ENCODE measurements around the gene DNAJA3. TPM values are rescaled to one million over a fixed set of nuclear protein-coding genes. Genes with fewer than 3 reads are reported as not detected.
A peak's percentile ranks its signal among the peaks of the same experiment; 100 is the strongest.

DNAJA3 gene
- total and polyA plus RNA-seq, 9 of the 15 experiments (the other 6 are each of a cell fraction or from before 2014, with no cell fraction given), result 8.1 to 105 (median 79.0) TPM

GRCh38 chr16:4426021-4426684 lies 485 bp downstream of the DNAJA3 start:
- H3K79me2 ChIP-seq (ENCODE audit: control insufficient read depth, insufficient read depth, low read length), result peaks cover 62% of the 10 kb centered on the region
- no peaks in the 10 kb centered on the region for H4K20me1 ChIP-seq (replicated peaks; ENCODE audit: control insufficient read depth, insufficient read depth, low read length)
- in situ Hi-C loops (cut with MboI), result no loop called here
- WGBS (ENCODE audit: insufficient coverage, low coverage, missing lambda C conversion rate), result under 1% methylated on average over 22 of the region's 31 CpGs
- FAIRE-seq (peak; percentile 52), DNase-seq (ENCODE audit: extremely low read depth in 1 of 4, low spot score in 3 of 4) (peak in 1 of 4 experiments; percentile 64), ATAC-seq (peak; percentile 60)
- H3K9me1 ChIP-seq (ENCODE audit: control insufficient read depth, insufficient read depth, low read length), result no peaks in the 10 kb centered on the region
- BruUV-seq (replicated peaks), result no TSS peak
- peak overlapping the region; percentile 100 for H2AFZ ChIP-seq (ENCODE audit: low read depth, low read length)
- H3K4me1 ChIP-seq (replicated peaks in 1 of 2; ENCODE audit: control insufficient read depth in 2 of 2, insufficient read depth in 2 of 2, low read length in 2 of 2), result peaks cover 7 to 16% of the 10 kb centered on the region in 2 experiments; a peak in 3 of 5 replicates
- intact Hi-C loops (cut with micrococcal nuclease), result no loop called here
- H3K4me2 ChIP-seq (ENCODE audit: insufficient read depth, low read length), result peak overlapping the region; percentile 95
- H3K9me3 ChIP-seq (replicated peaks; ENCODE audit: control insufficient read depth, insufficient read depth, low read depth, low read length), result no peaks in the 10 kb centered on the region
- H3K27ac ChIP-seq (ENCODE audit: extremely low read depth, low read depth, low read length), result peak overlapping the region; percentile 98
- peak overlapping the region; percentile 89 for H3K4me3 ChIP-seq
- H3K36me3 ChIP-seq (ENCODE audit: control insufficient read depth, insufficient read depth, low read length), result peaks cover 44% of the 10 kb centered on the region
- peak overlapping the region; percentile 95 to 99 for H3K9ac ChIP-seq (ENCODE audit: insufficient read depth in 1 of 2, low read depth in 2 of 2, low read length in 2 of 2)
- H3K27me3 ChIP-seq (ENCODE audit: control insufficient read depth in 2 of 2, insufficient read depth in 2 of 2, low read length in 2 of 2), result no peaks in the 10 kb centered on the region
- ChIA-PET POLR2A (no interaction called here), CTCF (ENCODE audit: low intra/inter-chr PET ratio) (no interaction called here)
- no peak for TF ChIP-seq STAG1 (CRISPR knock-in tag; IDR thresholded peaks at IDR 0.05; ENCODE audit: borderline replicate concordance)
- TF ChIP-seq RBM22 (IDR thresholded peaks at IDR 0.05; ENCODE audit: low read depth, low read length, poor library complexity, severe bottlenecking), result no peak
- no peak for TF ChIP-seq ZZZ3 (IDR thresholded peaks at IDR 0.05)
- no peak for TF ChIP-seq NR3C1 (CRISPR knock-in tag; IDR thresholded peaks at IDR 0.05)
- TF ChIP-seq ATF3 (IDR thresholded peaks at IDR 0.05), result peak; percentile 78
- TF ChIP-seq ATF3 (CRISPR knock-in tag; conservative IDR thresholded peaks at IDR 0.05), result no peak
- no peak for TF ChIP-seq CXXC5 (CRISPR knock-in tag; IDR thresholded peaks at IDR 0.05)
- TF ChIP-seq MCM3 (IDR thresholded peaks at IDR 0.05), result no peak
- no peak for TF ChIP-seq ZNF253 (CRISPR knock-in tag; conservative IDR thresholded peaks at IDR 0.05)
- TF ChIP-seq RFX5 (IDR thresholded peaks at IDR 0.05; ENCODE audit: low read depth, low read length), result no peak
- no peak for TF ChIP-seq ZNF212 (CRISPR knock-in tag; IDR thresholded peaks at IDR 0.05)
- peak; percentile 2 for TF ChIP-seq E2F4 (CRISPR knock-in tag; IDR thresholded peaks at IDR 0.05; ENCODE audit: low read depth)
- no peak for TF ChIP-seq SPI1 (IDR thresholded peaks at IDR 0.05; ENCODE audit: borderline replicate concordance, low read depth, low read length)
- peak in 1 of 3 experiments; percentile 48; a peak in 1 of 6 replicates for TF ChIP-seq ZBTB11 (CRISPR knock-in tag; IDR thresholded peaks at IDR 0.05)
- no peak for TF ChIP-seq VEZF1 (CRISPR knock-in tag; IDR thresholded peaks at IDR 0.05)
